Germinal center (tissue), 1 donor: ENCODE measurements around the gene MPP2.
"Not testable (repeated sequence)": the region's sequence is repeated elsewhere in the genome, so short reads cannot be mapped to it uniquely, and the experiment has no call there.

ENCODE experiments used
- DNase-seq: peaks from one replicate; pipeline ENCODE4 v3.0.0; 2012; ENCODE audit warnings: mixed read lengths, low spot score

MPP2 gene

GRCh38 chr17:43931062-43931571 is 23.8 kb upstream of the MPP2 start:
- DNase-seq = no peak

- no peak for DNase-seq
Observed at GRCh38 chr17:43928609-43929008, 21.3 kb upstream of the MPP2 start.

GRCh38 chr17:43927929-43928328 is 20.6 kb upstream of the MPP2 start:
- DNase-seq = not testable (repeated sequence)

GRCh38 chr17:43927060-43927864 is 19.9 kb upstream of the MPP2 start:
- no peak for DNase-seq

GRCh38 chr17:43924558-43924957 is 17.2 kb upstream of the MPP2 start:
- DNase-seq = no peak

- no peak for DNase-seq
Observed at GRCh38 chr17:43920500-43921095, 13.3 kb upstream of the MPP2 start.

GRCh38 chr17:43918026-43918389 is 10.7 kb upstream of the MPP2 start:
- no peak for DNase-seq

GRCh38 chr17:43917348-43918025 is 10.2 kb upstream of the MPP2 start:
- DNase-seq = peak; percentile 52

GRCh38 chr17:43917016-43917347 is 9.6 kb upstream of the MPP2 start:
- no peak for DNase-seq

- no peak for DNase-seq
Observed at GRCh38 chr17:43916385-43916784, 9.0 kb upstream of the MPP2 start.

GRCh38 chr17:43915559-43915958 is 8.2 kb upstream of the MPP2 start:
- no peak for DNase-seq

GRCh38 chr17:43914451-43914850 is 7.1 kb upstream of the MPP2 start:
- no peak for DNase-seq

GRCh38 chr17:43913584-43913983 is 6.2 kb upstream of the MPP2 start:
- no peak for DNase-seq

- DNase-seq = no peak
Observed at GRCh38 chr17:43912635-43913304, 5.4 kb upstream of the MPP2 start.

GRCh38 chr17:43911904-43912303 is 4.6 kb upstream of the MPP2 start:
- DNase-seq = no peak

GRCh38 chr17:43909537-43910231 is 2.3 kb upstream of the MPP2 start:
- DNase-seq = no peak

- peak; percentile 47 for DNase-seq
Observed at GRCh38 chr17:43907998-43908721, 824 bp upstream of the MPP2 start.

- no peak for DNase-seq
Observed at GRCh38 chr17:43906951-43907424, 348 bp downstream of the MPP2 start.

- DNase-seq = no peak
Observed at GRCh38 chr17:43905985-43906852, 1.1 kb downstream of the MPP2 start.

GRCh38 chr17:43905400-43905984 is 1.8 kb downstream of the MPP2 start:
- no peak for DNase-seq
